Nephron (organoid): ENCODE results near the gene TET3.

Experiments
- H3K27ac Mint-ChIP-seq, 3 experiments: 2 replicates each; pipeline ENCODE4 v1.8.0; 2020; ENCODE audit warnings: mixed read lengths in 3 of 3, mild to moderate bottlenecking in 2 of 3, moderate library complexity in 1 of 3
- H3K27me3 Mint-ChIP-seq: 2 replicates; pipeline ENCODE4 v1.8.0; 2021; ENCODE audit warnings: low read depth, mild to moderate bottlenecking, moderate library complexity, mixed read lengths
- H3K36me3 Mint-ChIP-seq: 2 replicates; pipeline ENCODE4 v1.8.0; 2020; ENCODE audit warnings: low read depth, mixed read lengths
- H3K4me1 Mint-ChIP-seq: 2 replicates; pipeline ENCODE4 v1.8.0; 2020; ENCODE audit warnings: mixed read lengths
- H3K4me3 Mint-ChIP-seq, 3 experiments: 2 replicates each; pipeline ENCODE4 v1.8.0; 2020; ENCODE audit warnings: mild to moderate bottlenecking in 3 of 3, mixed read lengths in 3 of 3, moderate library complexity in 2 of 3
- H3K9me3 Mint-ChIP-seq: 2 replicates; pipeline ENCODE4 v1.8.0; 2020; ENCODE audit warnings: mixed read lengths
- TF ChIP-seq, protein P1 (sequence below), 3 experiments: fragments of 200-600 bp; sonication (generic); IDR thresholded peaks; one replicate each; pipeline ENCODE4 v1.5.0; 2021; ENCODE audit warnings: antibody characterized with exemption in 3 of 3; ENCODE audit not compliant: unreplicated experiment in 3 of 3

TET3 gene

DNA sequence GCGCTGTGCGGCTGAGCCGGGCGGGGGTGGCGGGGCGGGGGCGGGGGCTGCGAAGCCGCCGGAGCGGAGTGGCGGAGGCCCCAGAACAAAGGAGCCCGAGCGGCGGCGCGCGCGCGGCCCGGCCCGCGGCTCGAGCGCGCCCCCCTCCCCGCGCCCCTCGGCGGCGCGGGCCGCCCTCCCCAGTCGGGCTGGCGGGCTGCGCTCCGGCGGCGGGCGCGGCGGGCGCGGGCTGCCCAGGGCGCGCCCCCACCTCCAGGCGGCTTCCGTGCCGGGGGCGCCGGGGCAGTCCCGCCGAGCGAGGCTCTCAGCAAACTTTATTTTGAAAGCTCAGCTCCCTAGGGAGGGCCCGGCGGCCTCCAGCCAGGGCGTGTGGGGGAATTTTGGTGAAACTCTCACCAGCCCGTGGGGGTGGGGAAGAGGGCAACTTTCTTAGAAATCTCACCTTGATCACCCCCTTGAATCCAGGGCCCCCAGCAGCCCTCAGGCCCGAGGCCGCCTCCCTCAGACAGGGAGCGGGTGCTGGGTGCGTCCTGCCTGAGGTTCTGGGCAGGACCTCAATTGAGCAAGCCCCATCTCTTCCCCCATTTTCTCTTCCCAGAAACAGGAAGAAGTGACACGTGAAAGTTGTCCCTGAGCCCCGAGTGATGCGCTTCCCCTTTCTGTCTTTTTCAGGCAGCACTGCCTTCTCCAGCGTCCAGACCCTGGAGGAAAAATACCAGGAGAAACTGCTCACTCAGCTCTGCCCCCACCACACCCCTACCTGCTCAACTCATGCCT, 786 bp downstream of the TET3 start:
- Mint-ChIP-seq H3K27me3 (peaks cover 33% of the 10 kb centered on the region), H3K4me1 (peaks cover 71% of the 10 kb centered on the region)

GRCh38 chr2:73986085-73986681, 1.5 kb downstream of the TET3 start:
- Mint-ChIP-seq H3K4me3 (peak overlapping the region; percentile 75 to 84 (median 83)), H3K27me3 (peaks cover 26% of the 10 kb centered on the region), H3K36me3 (peaks cover 31% of the 10 kb centered on the region), H3K9me3 (no peaks in the 10 kb centered on the region), H3K4me1 (peaks cover 65% of the 10 kb centered on the region), H3K27ac (peak overlapping the region; percentile 58 to 92 (median 82))
- TF ChIP-seq, protein P1, sequence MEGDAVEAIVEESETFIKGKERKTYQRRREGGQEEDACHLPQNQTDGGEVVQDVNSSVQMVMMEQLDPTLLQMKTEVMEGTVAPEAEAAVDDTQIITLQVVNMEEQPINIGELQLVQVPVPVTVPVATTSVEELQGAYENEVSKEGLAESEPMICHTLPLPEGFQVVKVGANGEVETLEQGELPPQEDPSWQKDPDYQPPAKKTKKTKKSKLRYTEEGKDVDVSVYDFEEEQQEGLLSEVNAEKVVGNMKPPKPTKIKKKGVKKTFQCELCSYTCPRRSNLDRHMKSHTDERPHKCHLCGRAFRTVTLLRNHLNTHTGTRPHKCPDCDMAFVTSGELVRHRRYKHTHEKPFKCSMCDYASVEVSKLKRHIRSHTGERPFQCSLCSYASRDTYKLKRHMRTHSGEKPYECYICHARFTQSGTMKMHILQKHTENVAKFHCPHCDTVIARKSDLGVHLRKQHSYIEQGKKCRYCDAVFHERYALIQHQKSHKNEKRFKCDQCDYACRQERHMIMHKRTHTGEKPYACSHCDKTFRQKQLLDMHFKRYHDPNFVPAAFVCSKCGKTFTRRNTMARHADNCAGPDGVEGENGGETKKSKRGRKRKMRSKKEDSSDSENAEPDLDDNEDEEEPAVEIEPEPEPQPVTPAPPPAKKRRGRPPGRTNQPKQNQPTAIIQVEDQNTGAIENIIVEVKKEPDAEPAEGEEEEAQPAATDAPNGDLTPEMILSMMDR (IDR thresholded peaks at IDR 0.05; ENCODE audit: unreplicated experiment in 3 of 3): no peak

More for the DNA sequence above, 786 bp downstream of the TET3 start:
- Mint-ChIP-seq H3K9me3 (no peaks in the 10 kb centered on the region), H3K36me3 (peaks cover 27% of the 10 kb centered on the region), H3K4me3 (peak overlapping the region; percentile 75 to 84 (median 83)), H3K27ac (peak overlapping the region; percentile 46 to 92 (median 82))
- TF ChIP-seq, protein P1 (IDR thresholded peaks at IDR 0.05; ENCODE audit: unreplicated experiment in 3 of 3): no peak

GRCh38 chr2:73987109-73987947, 2.6 kb downstream of the TET3 start:
- peaks cover 37% of the 10 kb centered on the region for H3K36me3 Mint-ChIP-seq
- peak overlapping the region; percentile 40 to 67 (median 58) for H3K27ac Mint-ChIP-seq
- TF ChIP-seq, protein P1 (IDR thresholded peaks at IDR 0.05; ENCODE audit: unreplicated experiment in 3 of 3): peak in 1 of 3 experiments; percentile 17
- H3K4me1 Mint-ChIP-seq: peaks cover 54% of the 10 kb centered on the region
- H3K27me3 Mint-ChIP-seq: peaks cover 15% of the 10 kb centered on the region
- H3K9me3 Mint-ChIP-seq: no peaks in the 10 kb centered on the region
- peak overlapping the region; percentile 75 to 84 (median 83) for H3K4me3 Mint-ChIP-seq

DNA sequence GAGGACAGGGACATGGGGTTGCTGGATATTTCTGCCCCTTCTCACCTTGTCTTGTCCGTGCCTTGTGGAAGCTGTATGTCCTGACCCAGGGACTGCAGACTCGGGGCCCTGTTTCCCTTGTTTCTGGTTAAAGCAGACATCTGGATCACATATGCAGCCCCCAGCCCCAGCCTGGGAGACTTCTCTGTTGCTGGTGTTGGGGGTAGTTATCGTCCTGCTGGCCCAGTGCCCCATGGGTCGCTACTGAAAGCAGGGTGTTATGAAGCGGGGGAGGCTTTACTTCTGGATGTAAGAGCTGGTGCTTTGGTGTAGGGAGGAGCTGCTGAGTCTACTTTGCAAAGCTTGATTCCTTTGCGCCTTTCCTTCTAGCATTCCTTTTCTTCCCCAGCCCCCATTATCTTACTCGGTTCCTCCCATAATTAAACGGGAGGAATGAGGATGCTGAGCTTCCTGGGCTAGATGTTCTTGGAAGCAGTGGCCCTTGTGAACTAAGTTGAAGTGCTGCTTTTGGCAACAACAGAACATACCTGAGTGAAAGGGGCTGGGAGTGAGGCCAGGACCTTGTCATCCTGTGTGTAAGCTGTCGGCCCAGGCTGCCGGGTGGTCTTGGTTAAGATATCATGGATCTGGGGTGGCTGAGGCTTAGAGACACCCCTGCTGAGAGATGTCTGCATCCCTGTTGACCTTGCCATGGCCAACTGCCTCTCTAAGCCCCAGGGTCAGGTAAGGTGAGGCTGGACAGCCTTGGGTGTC, 3.4 kb downstream of the TET3 start:
- Mint-ChIP-seq H3K36me3 (peaks cover 37% of the 10 kb centered on the region), H3K4me1 (peaks cover 46% of the 10 kb centered on the region), H3K4me3 (peak overlapping the region; percentile 75 to 84 (median 83)), H3K27ac (peak overlapping the region; percentile 40 to 88 (median 58)), H3K9me3 (no peaks in the 10 kb centered on the region), H3K27me3 (peaks cover 7% of the 10 kb centered on the region)
- TF ChIP-seq, protein P1 (IDR thresholded peaks at IDR 0.05; ENCODE audit: unreplicated experiment in 3 of 3): no peak

GRCh38 chr2:73989972-73990371, 5.3 kb downstream of the TET3 start:
- H3K36me3 Mint-ChIP-seq: peaks cover 43% of the 10 kb centered on the region
- no peaks in the 10 kb centered on the region for H3K27me3 Mint-ChIP-seq
- TF ChIP-seq, protein P1 (IDR thresholded peaks at IDR 0.05; ENCODE audit: unreplicated experiment in 3 of 3): no peak
- peaks cover 48% of the 10 kb centered on the region for H3K4me1 Mint-ChIP-seq
- no peaks in the 10 kb centered on the region for H3K9me3 Mint-ChIP-seq
- no peak overlapping the region for H3K4me3 Mint-ChIP-seq
- H3K27ac Mint-ChIP-seq: no peak overlapping the region
